Right kidney (tissue), 1 donor: ENCODE results near the gene NAALADL2.

Experiments
- DNase-seq: peaks from one replicate; pipeline ENCODE4 v3.0.0-alpha.2; 2016

NAALADL2 gene

DNA sequence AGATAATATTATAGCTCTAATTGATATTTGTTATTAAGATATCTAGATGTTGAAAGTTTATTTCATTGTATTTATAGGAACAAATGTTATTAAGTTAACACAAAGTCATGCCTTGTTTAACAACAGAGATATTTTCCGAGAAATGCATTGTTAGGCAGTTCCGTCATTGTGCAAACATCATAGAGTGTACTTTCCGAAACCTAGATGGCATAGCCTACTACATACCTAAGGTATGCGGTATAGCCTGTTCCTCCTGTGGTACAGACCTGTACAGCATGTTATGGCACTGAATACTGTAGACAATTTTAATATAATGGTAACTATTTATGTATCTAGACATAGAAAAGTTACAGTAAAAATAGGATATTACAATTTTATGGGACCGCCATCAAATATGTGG lies 114.3 kb downstream of the NAALADL2 start:
- DNase-seq = no peak

DNA sequence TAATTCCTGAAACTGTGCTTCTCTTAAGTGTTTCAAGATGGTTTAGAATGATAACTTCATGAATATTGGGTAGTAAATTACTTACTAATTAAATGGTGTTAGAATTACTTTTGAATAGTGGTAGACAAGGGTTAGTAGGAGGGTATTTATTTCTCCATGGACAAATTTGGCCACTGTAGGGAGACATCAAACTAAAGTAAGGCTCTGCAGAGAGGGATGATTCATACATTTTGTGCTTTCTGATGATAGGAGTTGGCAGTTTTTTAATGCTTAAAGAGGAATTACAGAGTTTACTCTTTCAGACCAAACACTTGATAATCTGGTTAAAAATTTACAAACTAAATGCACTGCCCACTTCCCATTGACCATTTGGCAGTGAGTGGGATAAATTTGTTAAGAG lies 127.6 kb downstream of the NAALADL2 start:
- DNase-seq = no peak

DNA sequence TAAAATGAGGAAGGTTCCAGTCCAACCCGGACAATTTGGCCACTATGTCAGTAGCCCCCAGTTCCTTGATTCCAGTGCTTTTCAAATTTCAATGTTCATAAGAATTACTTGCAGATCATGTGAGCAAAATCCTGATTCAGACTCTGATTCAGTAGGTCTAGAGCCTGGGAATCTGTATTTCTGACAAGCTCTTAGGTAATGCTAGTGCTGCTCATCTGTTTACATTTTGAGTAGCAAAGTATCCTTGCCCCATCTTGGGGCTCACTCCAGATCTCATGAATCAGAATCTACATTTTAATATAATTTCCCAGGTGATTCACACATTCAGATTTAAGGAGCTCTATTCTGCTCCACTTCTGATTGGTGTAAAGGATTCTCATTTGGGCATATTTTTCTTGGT lies 142.0 kb downstream of the NAALADL2 start:
- DNase-seq = no peak

DNA sequence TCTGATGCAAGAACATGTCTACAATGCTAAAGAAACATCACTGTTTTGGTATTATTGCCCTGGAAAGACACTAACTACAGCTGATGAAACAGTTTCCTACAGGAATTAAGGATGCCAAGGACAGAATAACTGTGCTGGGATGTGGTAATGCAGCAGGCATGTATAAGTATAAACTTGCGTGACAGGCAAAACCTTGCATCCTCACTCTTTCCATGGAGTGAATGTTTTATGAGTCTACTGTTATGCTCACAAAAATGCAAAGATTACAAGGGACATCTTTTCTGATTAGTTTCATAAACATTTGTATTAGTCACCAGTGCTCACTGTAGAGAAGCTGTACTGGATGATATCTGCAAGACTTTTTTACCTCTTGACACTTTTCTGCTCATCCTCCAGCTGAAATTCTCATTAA lies 143.6 kb downstream of the NAALADL2 start:
- no peak for DNase-seq

DNA sequence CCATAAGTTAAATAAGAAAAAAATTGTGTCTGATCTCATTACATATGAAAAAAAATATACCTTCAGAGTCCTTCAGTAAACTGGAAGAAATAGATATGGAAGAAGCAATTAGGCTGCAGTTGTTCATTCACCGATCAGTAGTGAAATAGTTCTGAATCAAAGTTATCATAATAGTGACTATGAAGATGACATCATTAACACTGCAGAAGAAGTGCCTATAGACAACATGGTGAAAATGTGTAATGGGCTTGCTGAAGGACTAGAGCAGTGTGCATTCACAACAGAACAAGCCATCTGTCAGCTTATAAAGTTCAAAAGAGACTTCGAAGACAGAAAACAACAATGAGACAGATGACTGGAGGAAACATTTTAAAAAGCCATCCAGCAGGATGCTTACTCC lies 144.5 kb downstream of the NAALADL2 start:
- DNase-seq = no peak

DNA sequence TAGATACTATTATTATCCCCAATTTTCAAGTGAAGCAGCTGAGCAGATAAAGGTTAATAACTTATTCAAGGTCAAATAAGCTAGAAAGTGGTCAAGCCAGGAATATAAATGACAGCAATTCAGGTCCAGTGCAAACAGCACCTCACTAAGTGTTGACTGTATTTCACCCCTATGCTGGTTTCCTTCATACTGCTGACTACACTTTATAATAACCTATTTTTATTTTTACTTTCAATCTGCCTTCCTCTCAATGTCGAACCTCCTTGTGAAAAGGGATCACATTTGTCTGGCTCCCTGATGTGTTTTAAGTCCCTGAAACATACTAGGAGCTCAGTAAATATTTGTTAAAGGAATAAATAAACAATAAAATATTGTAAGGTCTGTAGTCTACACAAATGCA lies 146.1 kb downstream of the NAALADL2 start:
- no peak for DNase-seq

DNA sequence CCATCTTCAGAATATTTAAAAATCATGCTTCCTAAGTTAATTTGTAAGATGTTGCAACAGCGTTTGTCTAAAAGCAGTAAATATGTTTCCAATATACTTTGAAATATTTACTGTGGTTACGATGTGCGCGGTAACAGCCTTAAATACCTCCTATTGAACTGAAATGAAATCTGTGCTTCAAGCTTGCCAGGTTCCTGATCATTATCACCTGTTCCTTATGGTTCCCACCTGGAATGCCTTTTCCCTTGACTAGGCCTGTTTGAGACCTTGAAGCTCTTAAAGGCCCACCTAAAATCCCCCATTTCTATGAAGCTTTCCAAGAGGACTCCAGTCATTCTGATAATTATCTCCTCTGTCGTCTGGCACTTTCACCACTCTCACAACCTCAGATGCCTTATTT lies 146.7 kb downstream of the NAALADL2 start:
- DNase-seq = no peak

DNA sequence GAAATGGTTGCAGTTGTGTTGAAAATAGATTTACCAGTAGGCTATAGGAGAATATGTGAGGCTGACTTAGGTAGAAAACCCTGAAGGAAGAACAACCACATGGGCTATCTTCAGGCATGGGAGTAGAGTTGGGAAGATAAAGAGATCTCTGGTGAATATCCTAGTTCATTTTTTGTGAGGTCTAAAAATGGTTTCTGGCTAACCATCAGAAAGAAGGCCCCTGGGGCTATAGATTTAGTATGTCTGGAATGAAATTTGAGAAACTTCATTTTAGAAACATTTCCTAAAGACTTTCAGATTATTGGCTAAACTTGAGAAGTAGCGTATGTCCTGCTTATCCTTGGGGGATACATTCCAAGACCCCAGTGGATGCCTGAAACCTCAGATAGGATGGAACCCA lies 148.2 kb downstream of the NAALADL2 start:
- DNase-seq = no peak

DNA sequence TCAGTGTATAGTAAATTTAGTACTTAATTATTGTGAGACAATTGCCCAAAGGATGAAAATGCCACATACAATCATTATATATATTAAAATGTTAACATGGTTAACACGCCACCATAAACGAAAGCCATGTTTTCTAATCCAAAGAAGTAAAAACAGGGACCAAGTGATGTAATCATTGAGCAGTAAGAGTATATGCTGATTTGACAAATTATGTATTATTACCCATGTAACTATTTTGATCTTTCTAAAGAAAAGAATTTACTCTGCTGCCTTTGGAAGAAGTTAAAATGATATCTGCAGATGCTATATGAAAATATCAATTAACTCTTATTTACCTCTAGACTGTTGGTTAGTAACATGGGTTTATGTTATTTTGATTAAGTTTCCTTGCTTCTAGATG lies 150.2 kb downstream of the NAALADL2 start:
- no peak for DNase-seq

DNA sequence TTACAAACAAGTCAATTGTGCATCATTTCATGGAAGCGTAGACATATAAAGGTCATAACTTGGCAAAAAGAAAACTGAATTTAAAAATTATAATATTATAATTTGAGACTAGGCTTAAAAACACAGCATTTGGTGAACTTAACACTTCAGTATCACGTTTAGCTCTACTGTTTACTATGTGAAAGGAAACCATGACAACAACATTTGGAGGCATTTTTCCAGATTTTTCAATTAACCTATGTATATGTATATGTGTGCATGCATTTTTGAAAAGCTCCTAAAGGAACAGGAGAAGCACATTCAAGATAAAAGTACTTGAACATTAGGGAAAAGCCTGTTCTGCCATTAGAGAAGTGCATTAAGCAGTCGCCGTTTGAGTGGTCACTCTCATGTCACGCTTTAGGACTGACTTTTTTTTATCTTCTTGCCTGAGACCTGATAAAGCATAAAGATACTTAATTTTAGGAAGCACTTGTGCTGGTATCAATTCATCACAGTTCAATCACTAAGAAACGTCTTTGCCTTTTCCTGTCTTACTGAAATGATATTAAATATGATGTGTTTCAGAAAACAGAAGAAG lies 156.0 kb downstream of the NAALADL2 start:
- DNase-seq = no peak

DNA sequence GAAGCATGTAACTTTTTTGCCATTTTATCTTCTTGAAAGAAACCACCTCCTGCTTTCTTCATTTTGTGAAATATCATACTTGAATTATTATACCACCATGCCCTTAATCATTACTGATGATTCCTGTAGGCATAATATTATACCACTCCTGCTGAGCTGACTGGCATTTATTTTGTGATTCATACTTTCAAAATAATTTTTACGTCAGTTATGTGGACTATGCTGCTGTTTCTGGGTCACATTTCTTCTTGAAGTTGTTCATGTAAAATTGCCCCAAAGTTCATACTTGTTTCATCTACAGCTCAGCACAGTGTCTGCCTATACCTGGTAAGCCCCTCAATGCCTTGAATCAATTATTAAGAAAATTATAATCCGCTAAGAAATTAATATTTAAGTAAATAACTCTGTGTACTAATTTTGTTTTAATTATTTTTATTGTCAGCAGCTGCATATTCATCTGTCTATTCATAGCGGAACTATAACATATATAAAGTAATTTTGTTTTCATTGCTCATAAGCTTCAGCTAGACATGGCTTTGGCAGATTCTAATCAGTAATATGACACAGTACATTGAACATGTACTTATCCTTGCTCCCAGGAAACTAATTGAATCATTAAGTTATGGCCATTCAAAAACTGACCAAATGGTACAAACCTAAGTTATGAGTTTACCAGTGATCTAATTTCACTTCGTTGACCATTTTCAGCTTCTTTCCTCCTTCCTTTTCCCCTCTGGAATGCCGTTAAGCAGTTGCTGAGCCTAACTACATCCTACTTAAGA lies 160.0 kb downstream of the NAALADL2 start:
- DNase-seq = no peak

DNA sequence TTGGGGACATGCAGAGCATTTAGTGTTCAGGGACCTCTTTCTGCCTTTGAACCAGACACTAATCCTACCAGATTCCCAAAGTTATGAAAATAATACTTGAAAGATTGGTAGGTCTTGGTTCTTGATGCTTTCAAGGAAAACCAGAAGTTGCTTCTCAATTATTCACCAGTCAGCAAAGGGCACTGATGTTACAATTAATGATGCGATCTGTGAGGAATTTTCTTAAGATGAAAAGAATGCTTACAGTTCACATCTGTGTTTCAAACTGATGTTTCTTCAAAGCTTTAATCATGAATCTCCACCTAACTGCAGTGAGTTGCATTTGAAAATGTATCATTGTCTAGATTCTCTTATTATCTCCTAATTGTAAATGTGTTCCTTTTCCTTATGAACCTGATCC lies 161.0 kb downstream of the NAALADL2 start:
- no peak for DNase-seq

DNA sequence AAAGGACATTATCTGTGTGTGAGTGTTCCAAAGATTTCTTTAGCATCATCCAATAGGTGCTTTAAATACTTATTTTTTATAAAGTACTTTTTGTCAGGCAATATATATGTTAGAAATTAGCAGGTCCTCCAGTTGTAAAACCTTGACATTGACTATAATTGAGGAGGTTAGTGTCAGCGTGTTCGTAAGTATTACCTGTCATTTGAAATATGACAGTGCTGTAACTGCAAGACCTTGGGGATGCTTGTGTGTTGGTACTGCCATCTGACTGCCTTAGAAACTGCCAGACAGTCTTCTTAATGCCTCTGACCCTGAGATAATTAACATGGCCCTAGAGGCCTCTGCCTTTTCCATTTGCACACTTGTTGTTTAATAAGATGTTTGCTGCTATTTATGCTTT lies 170.7 kb downstream of the NAALADL2 start:
- no peak for DNase-seq

DNA sequence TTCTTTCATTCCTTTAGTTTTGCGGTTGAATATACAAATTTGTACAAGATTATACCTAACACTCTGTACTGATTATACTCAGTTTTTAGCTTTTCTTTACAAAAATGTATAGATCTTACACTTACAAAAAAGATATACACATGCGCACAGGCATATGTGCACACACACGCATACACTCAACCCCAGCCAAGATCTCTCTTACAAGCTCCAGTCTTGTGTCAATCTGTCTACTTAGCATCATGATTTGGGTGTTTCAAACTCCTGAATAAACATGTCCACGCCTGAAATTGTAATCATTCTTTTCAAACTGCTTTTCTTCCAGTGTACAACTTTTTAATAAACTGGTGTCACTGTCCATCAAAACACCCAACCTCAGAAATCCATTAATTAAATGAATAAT lies 180.7 kb downstream of the NAALADL2 start:
- DNase-seq = no peak

DNA sequence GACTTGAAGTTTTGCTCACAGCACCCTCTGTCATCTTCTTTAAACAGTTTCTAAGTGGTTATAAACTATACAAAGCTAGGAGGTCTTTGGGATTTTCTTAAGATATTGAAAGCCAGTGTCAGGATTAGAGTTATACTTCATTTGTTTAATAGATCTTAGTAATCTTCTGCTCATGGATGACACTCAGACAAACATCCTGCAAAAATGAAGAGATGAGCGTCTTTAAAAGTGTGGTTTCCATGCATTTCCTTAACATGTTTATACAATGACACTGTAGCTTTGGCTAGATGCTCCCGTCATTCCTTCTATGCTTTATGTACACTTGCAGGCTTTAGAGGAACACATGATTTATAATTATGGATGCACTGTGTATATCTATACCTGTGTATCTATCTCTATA lies 182.2 kb downstream of the NAALADL2 start:
- DNase-seq = no peak

DNA sequence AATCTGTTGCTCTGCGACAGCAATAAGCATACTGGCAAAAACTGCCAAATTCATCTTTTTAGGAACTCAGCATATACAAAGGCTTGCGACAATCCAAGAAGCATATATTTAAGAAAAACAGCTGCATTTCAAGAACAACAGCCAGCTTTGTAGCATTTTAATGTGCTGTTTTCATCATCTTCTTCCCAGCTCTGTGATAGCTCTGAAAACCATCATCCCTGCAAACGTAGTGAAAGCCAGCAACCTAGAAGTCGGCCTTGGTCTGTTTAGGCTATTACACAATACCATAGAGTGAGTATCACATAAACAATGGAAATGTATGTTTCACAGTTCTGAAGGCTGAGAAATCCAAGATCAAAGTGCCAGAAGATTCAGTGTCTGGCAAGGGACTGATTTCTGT lies 187.5 kb downstream of the NAALADL2 start:
- no peak for DNase-seq

DNA sequence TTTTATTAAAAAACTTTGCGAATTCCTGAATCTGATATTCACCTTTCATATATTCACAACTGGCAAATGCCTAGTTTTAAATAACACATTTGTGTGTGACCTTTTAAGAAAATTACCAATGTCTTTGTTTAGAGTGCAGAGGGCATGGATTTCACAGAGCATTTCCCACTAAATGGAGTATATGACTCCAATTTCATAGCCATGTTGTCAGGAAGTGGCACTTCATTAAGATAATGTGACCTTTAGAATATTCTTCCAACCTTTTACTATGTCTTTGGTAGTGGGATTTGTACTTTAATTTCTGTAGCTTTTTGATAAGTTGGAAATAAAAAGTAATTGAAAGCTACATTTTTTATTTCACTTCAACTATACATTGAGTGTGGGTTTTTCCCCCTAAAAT lies 188.7 kb downstream of the NAALADL2 start:
- DNase-seq = no peak

DNA sequence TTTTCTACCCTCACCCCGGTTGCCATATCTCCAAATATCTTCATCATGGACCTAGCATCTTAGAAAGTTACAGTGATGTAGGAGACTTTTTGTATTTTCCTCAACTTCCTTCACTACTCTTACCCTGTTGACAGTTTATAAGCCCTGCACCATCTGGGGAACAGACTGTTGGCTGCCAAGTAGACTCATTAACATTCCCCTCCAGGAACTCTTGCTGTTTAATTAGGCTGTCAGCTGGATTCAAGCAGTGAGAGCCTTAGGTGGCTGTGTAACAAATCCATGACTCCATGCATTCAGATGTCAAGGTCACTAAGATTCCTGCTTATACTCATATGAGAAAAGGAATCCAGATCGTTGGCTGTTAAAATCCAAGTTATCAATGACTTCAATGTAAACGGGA lies 198.3 kb downstream of the NAALADL2 start:
- no peak for DNase-seq

DNA sequence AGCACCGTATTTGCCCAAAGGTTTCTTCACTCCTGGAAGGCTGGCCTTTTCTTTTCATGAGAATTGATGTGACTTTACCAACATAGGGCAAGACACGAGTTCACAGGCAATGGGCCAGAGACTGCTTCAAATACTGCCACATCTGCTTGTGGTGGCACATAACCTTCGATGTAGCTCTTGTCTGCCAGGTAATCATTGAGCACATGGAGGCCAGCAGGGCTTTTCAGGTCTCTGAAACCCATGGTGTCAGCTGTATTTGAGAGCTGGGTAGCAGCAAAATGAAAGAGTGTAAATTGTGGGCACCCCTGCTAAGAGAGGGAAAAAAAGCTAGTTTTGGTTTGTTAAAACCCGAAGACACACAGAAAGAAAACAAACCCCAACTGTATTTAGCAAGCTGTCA lies 200.7 kb downstream of the NAALADL2 start:
- DNase-seq = no peak

DNA sequence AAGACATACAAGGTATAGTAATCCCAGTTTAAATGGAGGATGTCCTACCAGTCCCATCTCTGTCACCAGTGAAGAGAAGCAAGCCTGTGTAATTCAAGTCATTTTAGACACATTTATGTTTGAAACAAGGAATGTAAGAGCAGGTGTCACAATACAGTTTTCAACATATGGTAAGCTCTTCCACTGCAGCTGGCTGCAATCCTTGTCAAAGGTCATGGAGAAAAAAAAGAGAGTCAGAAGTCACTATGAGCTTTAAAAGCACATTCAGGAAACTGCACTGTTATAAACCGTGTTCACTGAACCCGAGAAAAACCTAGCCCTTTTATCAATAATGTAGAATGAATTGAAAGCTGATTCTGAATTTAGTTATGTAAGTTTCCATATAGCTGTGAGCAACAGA lies 206.4 kb downstream of the NAALADL2 start:
- DNase-seq = no peak

DNA sequence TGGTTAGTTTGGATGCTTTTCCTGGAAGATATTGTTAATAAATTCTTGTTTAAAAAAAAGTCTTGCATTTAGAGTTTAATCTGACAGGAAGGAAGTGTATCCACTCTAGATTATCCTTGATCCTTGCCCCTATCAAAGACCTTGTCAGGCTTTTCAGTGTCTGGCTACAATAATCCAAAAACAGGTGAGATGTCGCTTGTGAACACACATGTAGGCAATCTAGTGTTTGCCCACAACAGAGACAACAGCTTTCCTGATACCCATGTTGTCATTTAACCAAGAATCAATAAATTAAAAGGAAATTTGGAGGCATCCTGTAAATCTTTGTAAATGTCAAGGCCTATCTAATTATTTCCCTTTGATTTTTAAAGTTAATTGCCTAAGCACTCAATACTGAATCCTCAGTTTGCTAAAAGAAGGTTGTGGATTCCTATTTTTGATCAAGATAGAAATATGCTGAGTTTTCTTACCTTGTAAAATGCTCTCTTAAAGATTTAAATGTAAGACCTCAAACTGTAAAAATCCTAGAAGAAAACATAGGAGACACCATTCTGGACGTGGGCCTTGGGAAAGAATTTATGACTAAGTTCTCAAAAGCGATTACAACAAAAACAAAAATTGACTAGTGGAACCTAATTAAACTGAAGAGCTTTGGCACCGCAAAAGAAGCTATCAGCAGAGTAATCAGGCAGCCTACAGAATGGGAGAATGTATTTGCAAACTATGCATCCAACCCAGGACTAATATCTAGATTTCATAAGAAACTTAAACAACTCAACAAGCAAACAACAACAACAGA lies 207.7 kb downstream of the NAALADL2 start:
- DNase-seq = no peak

DNA sequence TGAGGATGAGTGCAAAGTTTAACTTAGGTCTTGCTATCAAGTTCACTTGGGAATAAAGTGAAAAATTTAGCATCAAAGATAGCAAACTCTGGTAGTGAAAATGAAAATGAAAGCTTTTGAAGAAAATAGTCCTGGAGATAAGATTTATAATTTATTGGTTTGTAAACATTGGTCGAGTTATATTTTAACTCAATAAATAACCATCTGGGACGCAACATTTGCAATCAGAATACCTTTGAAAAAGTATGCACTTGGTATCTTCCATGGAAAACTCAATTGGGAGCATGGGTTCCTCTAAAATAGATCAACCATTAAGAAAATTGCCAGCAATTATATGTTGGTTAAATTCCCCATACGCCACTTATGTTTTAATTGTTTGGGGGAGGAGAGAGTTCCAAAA lies 209.5 kb downstream of the NAALADL2 start:
- no peak for DNase-seq

DNA sequence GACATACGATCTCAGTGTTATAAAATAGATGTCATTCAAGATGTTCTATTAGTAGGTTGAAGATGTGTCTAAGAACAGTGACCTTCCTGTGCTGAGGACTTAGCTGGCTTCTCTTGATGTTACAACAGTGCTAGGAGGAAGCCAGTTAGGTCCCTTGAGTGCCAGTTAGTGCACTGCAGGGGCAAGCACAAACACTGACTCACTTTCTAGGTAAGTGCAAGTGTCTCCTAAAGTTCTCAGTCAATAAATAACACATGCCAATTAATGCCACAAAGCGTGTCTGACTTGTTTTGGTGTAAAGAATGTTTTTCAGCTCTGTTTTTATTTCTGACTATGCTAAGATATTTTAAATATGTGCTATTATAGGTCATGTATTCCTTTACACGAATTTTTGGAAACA lies 211.8 kb downstream of the NAALADL2 start:
- no peak for DNase-seq
